ENCODE data around the gene PCSK1N. TPM values are rescaled to one million over a fixed set of nuclear protein-coding genes. Genes with fewer than 3 reads are reported as not detected.

Gene PCSK1N
- total RNA-seq, 2 donors from 2014 or later, result 0.42 to 0.55 TPM

GRCh38 chrX:48791063-48791820 is 44.2 kb downstream of the PCSK1N start:
- DNase-seq (ENCODE audit: low spot score) (no peak), ATAC-seq (no peak)
- peaks cover 23 to 28% of the 10 kb centered on the region in 2 donors for H3K27me3 Mint-ChIP-seq
- H3K4me3 Mint-ChIP-seq, result no peak overlapping the region
- H3K36me3 Mint-ChIP-seq, result no peaks in the 10 kb centered on the region
- no peak overlapping the region for H3K27ac Mint-ChIP-seq
- peaks cover 3 to 6% of the 10 kb centered on the region in 2 donors for H3K4me1 Mint-ChIP-seq (ENCODE audit: low read depth in 2 of 2)
- H3K9me3 Mint-ChIP-seq, result no peaks in the 10 kb centered on the region

- no peak for DNase-seq (ENCODE audit: low spot score)
- Mint-ChIP-seq H3K9me3 (no peaks in the 10 kb centered on the region), H3K4me1 (ENCODE audit: low read depth in 2 of 2) (peaks cover 3 to 6% of the 10 kb centered on the region in 2 donors), H3K27me3 (peaks cover 23 to 29% of the 10 kb centered on the region in 2 donors), H3K4me3 (no peak overlapping the region), H3K36me3 (no peaks in the 10 kb centered on the region), H3K27ac (no peak overlapping the region)
- no peak for ATAC-seq
Observed at GRCh38 chrX:48790477-48790876, 44.9 kb downstream of the PCSK1N start.

GRCh38 chrX:48789366-48790220 is 45.8 kb downstream of the PCSK1N start:
- no peak for DNase-seq (ENCODE audit: low spot score)
- peak in 1 of 2 donors; percentile 72 for ATAC-seq
- peaks cover 23 to 29% of the 10 kb centered on the region in 2 donors for H3K27me3 Mint-ChIP-seq
- H3K9me3 Mint-ChIP-seq, result no peaks in the 10 kb centered on the region
- H3K4me1 Mint-ChIP-seq (ENCODE audit: low read depth in 2 of 2), result peaks cover 3 to 6% of the 10 kb centered on the region in 2 donors
- no peaks in the 10 kb centered on the region for H3K36me3 Mint-ChIP-seq
- peak overlapping the region; percentile 13 for H3K4me3 Mint-ChIP-seq
- H3K27ac Mint-ChIP-seq, result peak overlapping the region; percentile 19 to 41

- no peak for ATAC-seq
- Mint-ChIP-seq H3K4me1 (ENCODE audit: low read depth in 2 of 2) (peaks cover 3 to 6% of the 10 kb centered on the region in 2 donors), H3K4me3 (peak overlapping the region; percentile 58), H3K9me3 (no peaks in the 10 kb centered on the region), H3K27ac (peak overlapping the region in 1 of 2 donors; percentile 41), H3K36me3 (no peaks in the 10 kb centered on the region), H3K27me3 (peaks cover 23 to 25% of the 10 kb centered on the region in 2 donors)
- no peak for DNase-seq (ENCODE audit: low spot score)
Observed at GRCh38 chrX:48787505-48788443, 47.6 kb downstream of the PCSK1N start.

- Mint-ChIP-seq H3K27ac (peak overlapping the region in 1 of 2 donors; percentile 41), H3K4me1 (ENCODE audit: low read depth in 2 of 2) (peaks cover 3 to 6% of the 10 kb centered on the region in 2 donors), H3K27me3 (peaks cover 23 to 25% of the 10 kb centered on the region in 2 donors), H3K9me3 (no peaks in the 10 kb centered on the region), H3K4me3 (peak overlapping the region; percentile 58), H3K36me3 (no peaks in the 10 kb centered on the region)
- ATAC-seq (no peak), DNase-seq (ENCODE audit: low spot score) (no peak)
Observed at GRCh38 chrX:48786825-48787504, 48.4 kb downstream of the PCSK1N start.

GRCh38 chrX:48786341-48786800 is 49.0 kb downstream of the PCSK1N start, which contains the start of gene GATA1:
TSS of gene GATA1 (plus strand) at chrX:48786590. CDS start at chrX:48791110, 4,520 bp downstream.
- Mint-ChIP-seq H3K4me3 (peak within 1 kb of the TSS; percentile 58), H3K4me1 (ENCODE audit: low read depth in 2 of 2) (peaks cover 3 to 6% of the 10 kb centered on the region in 2 donors), H3K9me3 (no peaks in the 10 kb centered on the region), H3K27me3 (peaks cover 23 to 27% of the 10 kb centered on the region in 2 donors), H3K36me3 (no peaks in the 10 kb centered on the region), H3K27ac (peak within 1 kb of the TSS in 1 of 2 donors; percentile 41)
- DNase-seq (ENCODE audit: low spot score) (no peak), ATAC-seq (no peak)

GRCh38 chrX:48785540-48786214 is 49.7 kb downstream of the PCSK1N start:
- Mint-ChIP-seq H3K9me3 (no peaks in the 10 kb centered on the region), H3K27me3 (peaks cover 23 to 27% of the 10 kb centered on the region in 2 donors), H3K4me1 (ENCODE audit: low read depth in 2 of 2) (peaks cover 3 to 6% of the 10 kb centered on the region in 2 donors), H3K4me3 (peak overlapping the region; percentile 35), H3K36me3 (no peaks in the 10 kb centered on the region), H3K27ac (no peak overlapping the region)
- no peak for DNase-seq (ENCODE audit: low spot score)
- no peak for ATAC-seq

- H3K36me3 Mint-ChIP-seq, result no peaks in the 10 kb centered on the region
- no peaks in the 10 kb centered on the region for H3K9me3 Mint-ChIP-seq
- H3K4me3 Mint-ChIP-seq, result peak overlapping the region; percentile 35
- H3K4me1 Mint-ChIP-seq (ENCODE audit: low read depth in 2 of 2), result peaks cover 3 to 6% of the 10 kb centered on the region in 2 donors
- no peak overlapping the region for H3K27ac Mint-ChIP-seq
- ATAC-seq (no peak), DNase-seq (ENCODE audit: low spot score) (no peak)
- H3K27me3 Mint-ChIP-seq, result peaks cover 22 to 23% of the 10 kb centered on the region in 2 donors
Observed at GRCh38 chrX:48785186-48785539, 50.2 kb downstream of the PCSK1N start.

- DNase-seq (ENCODE audit: low spot score), result no peak
- Mint-ChIP-seq H3K4me3 (no peak overlapping the region), H3K9me3 (no peaks in the 10 kb centered on the region), H3K36me3 (no peaks in the 10 kb centered on the region), H3K27ac (no peak overlapping the region), H3K27me3 (peaks cover 20 to 23% of the 10 kb centered on the region in 2 donors), H3K4me1 (ENCODE audit: low read depth in 2 of 2) (peaks cover 3 to 6% of the 10 kb centered on the region in 2 donors)
- no peak for ATAC-seq
Observed at GRCh38 chrX:48784726-48785125, 50.7 kb downstream of the PCSK1N start.

- no peak overlapping the region for H3K27ac Mint-ChIP-seq
- H3K9me3 Mint-ChIP-seq, result no peaks in the 10 kb centered on the region
- DNase-seq (ENCODE audit: low spot score) (no peak), ATAC-seq (no peak)
- peaks cover 12 to 16% of the 10 kb centered on the region in 2 donors for H3K27me3 Mint-ChIP-seq
- H3K4me1 Mint-ChIP-seq (ENCODE audit: low read depth in 2 of 2), result no peaks in the 10 kb centered on the region
- H3K4me3 Mint-ChIP-seq, result no peak overlapping the region
- no peaks in the 10 kb centered on the region for H3K36me3 Mint-ChIP-seq
Observed at GRCh38 chrX:48782795-48783194, 52.6 kb downstream of the PCSK1N start.

GRCh38 chrX:48782216-48782615 is 53.2 kb downstream of the PCSK1N start:
- no peak for DNase-seq (ENCODE audit: low spot score)

GRCh38 chrX:48781705-48782104 is 53.7 kb downstream of the PCSK1N start:
- no peaks in the 10 kb centered on the region for H3K4me1 Mint-ChIP-seq (ENCODE audit: low read depth in 2 of 2)
- no peaks in the 10 kb centered on the region for H3K9me3 Mint-ChIP-seq
- H3K4me3 Mint-ChIP-seq, result no peak overlapping the region
- H3K27ac Mint-ChIP-seq, result no peak overlapping the region
- ATAC-seq (no peak), DNase-seq (ENCODE audit: low spot score) (no peak)
- H3K27me3 Mint-ChIP-seq, result peaks cover 10 to 17% of the 10 kb centered on the region in 2 donors
- H3K36me3 Mint-ChIP-seq, result no peaks in the 10 kb centered on the region

More at GRCh38 chrX:48782216-48782615, 53.2 kb downstream of the PCSK1N start:
- Mint-ChIP-seq H3K4me3 (no peak overlapping the region), H3K27me3 (peaks cover 10 to 17% of the 10 kb centered on the region in 2 donors), H3K27ac (no peak overlapping the region), H3K4me1 (ENCODE audit: low read depth in 2 of 2) (no peaks in the 10 kb centered on the region), H3K36me3 (no peaks in the 10 kb centered on the region), H3K9me3 (no peaks in the 10 kb centered on the region)
- no peak for ATAC-seq

All from natural killer cell treated with Interleukin-12 subunit alpha and Interleukin-12 subunit beta and Interleukin-15 and Interleukin-18, amount 100 ng/mL, for 72 hours (primary cell).